MM.1S (cell line): ENCODE measurements around the gene MRPL20.

Experiments used
- DNase-seq: peaks from one replicate; pipeline ENCODE4 v3.0.0-alpha.2; 2015
- H2AFZ ChIP-seq: fragments of 300-600 bp; sonication (generic); 2 replicates; pipeline ENCODE4 v1.6.0; 2016; ENCODE audit warnings: antibody characterized with exemption, low read length
- H3F3A ChIP-seq: fragments of 300-600 bp; sonication (generic); 2 replicates; pipeline ENCODE4 v1.6.1; 2016; ENCODE audit warnings: mild to moderate bottlenecking, antibody characterized with exemption, low read length, moderate library complexity, mixed read lengths; ENCODE audit not compliant: insufficient read depth
- H3K27ac ChIP-seq: fragments of 300-600 bp; sonication (generic); 2 replicates; pipeline ENCODE4 v1.5.1; 2016; ENCODE audit warnings: mild to moderate bottlenecking, low read length
- H3K27me3 ChIP-seq: fragments of 300-600 bp; sonication (generic); replicated peaks from 2 replicates; pipeline ENCODE4 v1.6.0; 2016; ENCODE audit warnings: low read length; ENCODE audit not compliant: insufficient read depth
- H3K36me3 ChIP-seq: fragments of 300-600 bp; sonication (generic); replicated peaks from 2 replicates; pipeline ENCODE4 v1.6.1; 2016; ENCODE audit warnings: mild to moderate bottlenecking, low read length, mixed read lengths; ENCODE audit not compliant: insufficient read depth
- H3K4me1 ChIP-seq: fragments of 300-600 bp; sonication (generic); 2 replicates; pipeline ENCODE4 v1.6.1; 2016; ENCODE audit warnings: low read length, mixed read lengths
- H3K4me2 ChIP-seq: fragments of 300-600 bp; sonication (generic); 2 replicates; pipeline ENCODE4 v1.6.0; 2016; ENCODE audit warnings: low read depth, low read length
- H3K4me3 ChIP-seq: fragments of 300-600 bp; sonication (generic); 2 replicates; pipeline ENCODE4 v1.5.1; 2016; ENCODE audit warnings: low read length, mixed read lengths
- H3K79me2 ChIP-seq: fragments of 300-600 bp; sonication (generic); 2 replicates; pipeline ENCODE4 v1.6.1; 2016; ENCODE audit warnings: mixed run types, low read length, mixed read lengths
- H3K9ac ChIP-seq: fragments of 300-600 bp; sonication (generic); 2 replicates; pipeline ENCODE4 v1.6.1; 2016; ENCODE audit warnings: low read length, mixed read lengths
- H3K9me2 ChIP-seq: fragments of 300-600 bp; sonication (generic); replicated peaks from 2 replicates; pipeline ENCODE4 v1.6.1; 2016; ENCODE audit warnings: mild to moderate bottlenecking, low read length, mixed read lengths; ENCODE audit not compliant: insufficient read depth
- H3K9me3 ChIP-seq: fragments of 300-600 bp; sonication (generic); replicated peaks from 2 replicates; pipeline ENCODE4 v1.6.1; 2016; ENCODE audit warnings: mild to moderate bottlenecking, low read length, mixed read lengths; ENCODE audit not compliant: insufficient read depth
- H4K20me1 ChIP-seq: fragments of 300-600 bp; sonication (generic); 2 replicates; pipeline ENCODE4 v1.6.1; 2016; ENCODE audit warnings: mild to moderate bottlenecking, low read length, moderate library complexity, mixed read lengths; ENCODE audit not compliant: insufficient read depth
- CTCF ChIP-seq: fragments of 300-600 bp; sonication (generic); IDR thresholded peaks from 2 replicates; pipeline ENCODE4 v1.5.1; 2016; ENCODE audit warnings: antibody characterized with exemption, low read length, mixed read lengths
- EZH2 ChIP-seq: fragments of 300-600 bp; sonication (generic); optimal IDR thresholded peaks from 2 replicates; pipeline ENCODE3; 2017; ENCODE audit warnings: low read depth, mild to moderate bottlenecking, antibody characterized with exemption, low read length, mixed read lengths
- EZH2phosphoT487 ChIP-seq: fragments of 300-600 bp; sonication (generic); IDR thresholded peaks from 2 replicates; pipeline ENCODE4 v1.6.1; 2018; ENCODE audit warnings: antibody characterized with exemption, low read length

MRPL20 gene

GRCh38 chr1:1361233-1361981, 45.7 kb downstream of the MRPL20 start:
- Histone ChIP-seq H3K4me1 (no peaks in the 10 kb centered on the region), H3K27ac (no peak overlapping the region), H3K9ac (no peak overlapping the region), H3K4me2 (no peak overlapping the region), H3F3A (no peaks in the 10 kb centered on the region), H3K9me3 (no peaks in the 10 kb centered on the region), H3K9me2 (no peaks in the 10 kb centered on the region), H3K4me3 (no peak overlapping the region), H3K27me3 (peaks cover 46% of the 10 kb centered on the region), H3K79me2 (no peaks in the 10 kb centered on the region), H4K20me1 (no peaks in the 10 kb centered on the region), H3K36me3 (no peaks in the 10 kb centered on the region), H2AFZ (no peak overlapping the region)
- TF ChIP-seq EZH2phosphoT487, result no peak
- no peak for TF ChIP-seq EZH2
- no peak for TF ChIP-seq CTCF
- DNase-seq, result no peak

GRCh38 chr1:1360506-1361169, 46.5 kb downstream of the MRPL20 start:
- no peak for DNase-seq
- no peaks in the 10 kb centered on the region for H3K79me2 ChIP-seq
- no peak overlapping the region for H3K27ac ChIP-seq
- no peak overlapping the region for H3K4me2 ChIP-seq
- H3K4me1 ChIP-seq, result no peaks in the 10 kb centered on the region
- peaks cover 46% of the 10 kb centered on the region for H3K27me3 ChIP-seq
- H3K36me3 ChIP-seq, result no peaks in the 10 kb centered on the region
- no peak overlapping the region for H3K4me3 ChIP-seq
- no peaks in the 10 kb centered on the region for H3F3A ChIP-seq
- H3K9me3 ChIP-seq, result no peaks in the 10 kb centered on the region
- H3K9ac ChIP-seq, result no peak overlapping the region
- TF ChIP-seq EZH2phosphoT487 (no peak), CTCF (no peak)
- H2AFZ ChIP-seq, result no peak overlapping the region
- H3K9me2 ChIP-seq, result no peaks in the 10 kb centered on the region
- no peaks in the 10 kb centered on the region for H4K20me1 ChIP-seq

- no peaks in the 10 kb centered on the region for H4K20me1 ChIP-seq
- H3K36me3 ChIP-seq, result no peaks in the 10 kb centered on the region
- no peaks in the 10 kb centered on the region for H3K79me2 ChIP-seq
- H3K27me3 ChIP-seq, result peaks cover 46% of the 10 kb centered on the region
- no peak for DNase-seq
- no peaks in the 10 kb centered on the region for H3K9me2 ChIP-seq
- no peaks in the 10 kb centered on the region for H3K9me3 ChIP-seq
- no peak overlapping the region for H3K4me3 ChIP-seq
- H2AFZ ChIP-seq, result no peak overlapping the region
- no peak overlapping the region for H3K4me2 ChIP-seq
- no peaks in the 10 kb centered on the region for H3F3A ChIP-seq
- no peak for TF ChIP-seq EZH2phosphoT487
- TF ChIP-seq CTCF, result no peak
- TF ChIP-seq EZH2, result no peak
- H3K4me1 ChIP-seq, result no peaks in the 10 kb centered on the region
- no peak overlapping the region for H3K27ac ChIP-seq
- no peak overlapping the region for H3K9ac ChIP-seq
These were observed 47.2 kb downstream of the MRPL20 start for GRCh38 chr1:1359664-1360468.
